SK-N-SH treated with all-trans-retinoic acid at 6 μM for 48 hours (cell line): Measurements from ENCODE around the gene GNAI1.

ENCODE experiments used
- ATAC-seq: fragments of 200-7000 bp; cut with Tn5 transposase; 3 replicates; pipeline ENCODE4 v1.9.1; 2020; ENCODE audit warnings: mild to moderate bottlenecking, moderate library complexity
- ARNTL ChIP-seq: fragments of 450-650 bp; formaldehyde crosslinking; IDR thresholded peaks from 2 replicates; pipeline ENCODE4 v1.5.0; 2020; ENCODE audit warnings: low read depth, mild to moderate bottlenecking, moderate library complexity, borderline replicate concordance
- BACH2 ChIP-seq: fragments of 250-450 bp; sonication (Bioruptor Pico); IDR thresholded peaks from 2 replicates; pipeline ENCODE4 v1.9.0; 2021; ENCODE audit warnings: mild to moderate bottlenecking, borderline replicate concordance
- CSDC2 ChIP-seq: fragments of 250-450 bp; sonication (Bioruptor Pico); IDR thresholded peaks from 2 replicates; pipeline ENCODE4 v1.5.0; 2020; ENCODE audit warnings: mild to moderate bottlenecking, moderate library complexity
- ESRRG ChIP-seq: fragments of 250-450 bp; sonication (Bioruptor Pico); IDR thresholded peaks from 2 replicates; pipeline ENCODE4 v1.6.1; 2021; ENCODE audit warnings: mild to moderate bottlenecking
- ISL1 ChIP-seq: fragments of 250-450 bp; sonication (Bioruptor Pico); IDR thresholded peaks from 2 replicates; pipeline ENCODE4 v2.1.2; 2022; ENCODE audit warnings: mild to moderate bottlenecking, moderate library complexity
- OSR1 ChIP-seq: fragments of 250-450 bp; sonication (Bioruptor Pico); IDR thresholded peaks from 2 replicates; pipeline ENCODE4 v1.8.0; 2022; ENCODE audit warnings: moderate library complexity, mild to moderate bottlenecking, inconsistent platforms
- PPARA ChIP-seq: fragments of 250-450 bp; sonication (Bioruptor Pico); IDR thresholded peaks from 2 replicates; pipeline ENCODE4 v1.5.0; 2020; ENCODE audit warnings: mild to moderate bottlenecking, borderline replicate concordance
- RARB ChIP-seq: fragments of 250-450 bp; sonication (Bioruptor Pico); IDR thresholded peaks from 2 replicates; pipeline ENCODE4 v1.8.0; 2021; ENCODE audit warnings: mild to moderate bottlenecking, moderate library complexity
- SNAI2 ChIP-seq: fragments of 250-450 bp; sonication (Bioruptor Pico); IDR thresholded peaks from 2 replicates; pipeline ENCODE4 v1.5.0; 2020; ENCODE audit warnings: mild to moderate bottlenecking, moderate library complexity
- TCF4 ChIP-seq: fragments of 250-450 bp; sonication (Bioruptor Pico); IDR thresholded peaks from 2 replicates; pipeline ENCODE4 v1.8.0; 2021; ENCODE audit warnings: mild to moderate bottlenecking, moderate library complexity, borderline replicate concordance
- TOX ChIP-seq: fragments of 250-450 bp; sonication (Bioruptor Pico); IDR thresholded peaks from 2 replicates; pipeline ENCODE4 v1.8.0; 2021; ENCODE audit warnings: mild to moderate bottlenecking, moderate library complexity, borderline replicate concordance
- ZC3H10 ChIP-seq: fragments of 250-450 bp; sonication (Bioruptor Pico); IDR thresholded peaks from 2 replicates; pipeline ENCODE4 v1.5.1; 2021; ENCODE audit warnings: mild to moderate bottlenecking, moderate library complexity
- ZFP30 ChIP-seq: fragments of 450-650 bp; formaldehyde crosslinking; IDR thresholded peaks from 2 replicates; pipeline ENCODE4 v1.5.0; 2022; ENCODE audit warnings: mild to moderate bottlenecking, moderate library complexity
- ZNF565 ChIP-seq: fragments of 450-650 bp; formaldehyde crosslinking; conservative IDR thresholded peaks from 2 replicates; pipeline ENCODE4 v1.5.0; 2020; ENCODE audit warnings: low read depth, mild to moderate bottlenecking, moderate library complexity
- ZNF70 ChIP-seq: fragments of 450-650 bp; formaldehyde crosslinking; IDR thresholded peaks from 2 replicates; pipeline ENCODE4 v1.5.0; 2020; ENCODE audit warnings: mild to moderate bottlenecking, moderate library complexity
- TF ChIP-seq, protein P1 (sequence below): fragments of 250-450 bp; sonication (Bioruptor Pico); IDR thresholded peaks from 2 replicates; pipeline ENCODE4 v1.5.0; 2020; ENCODE audit warnings: mild to moderate bottlenecking, moderate library complexity
- TF ChIP-seq, protein P2 (sequence below): fragments of 250-450 bp; sonication (Bioruptor Pico); IDR thresholded peaks from 2 replicates; pipeline ENCODE4 v1.8.0; 2020; ENCODE audit warnings: mild to moderate bottlenecking, moderate library complexity, borderline replicate concordance
- TF ChIP-seq, protein P3 (sequence below): fragments of 250-450 bp; sonication (Bioruptor Pico); IDR thresholded peaks from 2 replicates; pipeline ENCODE4 v1.5.1; 2020; ENCODE audit warnings: low read depth, mild to moderate bottlenecking, moderate library complexity

GNAI1 gene

DNA sequence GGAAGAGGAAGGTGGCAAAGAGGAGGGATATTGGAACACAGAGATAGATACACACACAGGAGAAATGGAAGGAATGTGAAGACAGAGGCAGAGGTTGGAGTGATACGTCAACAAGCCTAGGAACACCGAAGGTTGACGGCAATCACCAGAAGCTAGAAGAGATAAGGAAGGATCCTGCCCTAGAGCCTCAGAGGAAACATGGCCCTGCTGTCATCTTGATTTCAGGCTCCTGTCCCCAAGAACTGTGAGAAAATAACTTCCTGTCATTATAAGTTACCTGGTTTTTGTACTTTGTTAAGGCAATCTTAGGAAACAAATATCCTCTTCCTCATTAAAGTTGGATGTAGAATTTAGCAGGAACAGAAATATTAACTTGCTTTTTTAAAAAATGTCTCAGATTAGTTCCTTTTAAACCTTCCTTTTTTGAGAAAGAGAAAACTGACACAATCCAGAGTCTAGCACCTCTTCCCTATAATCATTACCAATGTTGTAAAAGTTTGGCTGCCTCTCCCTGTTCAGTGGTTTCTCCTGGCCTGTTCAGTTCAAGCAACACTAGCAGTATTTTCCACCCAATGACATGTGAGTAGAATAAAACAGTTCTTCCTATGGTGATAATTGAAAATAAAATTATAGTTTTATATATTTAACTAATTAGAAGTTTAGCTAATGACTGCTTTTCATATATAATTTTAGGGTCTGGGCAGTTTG lies 28.8 kb upstream of the GNAI1 start (continued):
- TF ChIP-seq, protein P1, sequence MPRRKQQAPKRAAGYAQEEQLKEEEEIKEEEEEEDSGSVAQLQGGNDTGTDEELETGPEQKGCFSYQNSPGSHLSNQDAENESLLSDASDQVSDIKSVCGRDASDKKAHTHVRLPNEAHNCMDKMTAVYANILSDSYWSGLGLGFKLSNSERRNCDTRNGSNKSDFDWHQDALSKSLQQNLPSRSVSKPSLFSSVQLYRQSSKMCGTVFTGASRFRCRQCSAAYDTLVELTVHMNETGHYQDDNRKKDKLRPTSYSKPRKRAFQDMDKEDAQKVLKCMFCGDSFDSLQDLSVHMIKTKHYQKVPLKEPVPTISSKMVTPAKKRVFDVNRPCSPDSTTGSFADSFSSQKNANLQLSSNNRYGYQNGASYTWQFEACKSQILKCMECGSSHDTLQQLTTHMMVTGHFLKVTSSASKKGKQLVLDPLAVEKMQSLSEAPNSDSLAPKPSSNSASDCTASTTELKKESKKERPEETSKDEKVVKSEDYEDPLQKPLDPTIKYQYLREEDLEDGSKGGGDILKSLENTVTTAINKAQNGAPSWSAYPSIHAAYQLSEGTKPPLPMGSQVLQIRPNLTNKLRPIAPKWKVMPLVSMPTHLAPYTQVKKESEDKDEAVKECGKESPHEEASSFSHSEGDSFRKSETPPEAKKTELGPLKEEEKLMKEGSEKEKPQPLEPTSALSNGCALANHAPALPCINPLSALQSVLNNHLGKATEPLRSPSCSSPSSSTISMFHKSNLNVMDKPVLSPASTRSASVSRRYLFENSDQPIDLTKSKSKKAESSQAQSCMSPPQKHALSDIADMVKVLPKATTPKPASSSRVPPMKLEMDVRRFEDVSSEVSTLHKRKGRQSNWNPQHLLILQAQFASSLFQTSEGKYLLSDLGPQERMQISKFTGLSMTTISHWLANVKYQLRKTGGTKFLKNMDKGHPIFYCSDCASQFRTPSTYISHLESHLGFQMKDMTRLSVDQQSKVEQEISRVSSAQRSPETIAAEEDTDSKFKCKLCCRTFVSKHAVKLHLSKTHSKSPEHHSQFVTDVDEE (CRISPR knock-in tag): no peak
- no peak for TF ChIP-seq OSR1
- TF ChIP-seq, all 23 proteins: peak for 0

DNA sequence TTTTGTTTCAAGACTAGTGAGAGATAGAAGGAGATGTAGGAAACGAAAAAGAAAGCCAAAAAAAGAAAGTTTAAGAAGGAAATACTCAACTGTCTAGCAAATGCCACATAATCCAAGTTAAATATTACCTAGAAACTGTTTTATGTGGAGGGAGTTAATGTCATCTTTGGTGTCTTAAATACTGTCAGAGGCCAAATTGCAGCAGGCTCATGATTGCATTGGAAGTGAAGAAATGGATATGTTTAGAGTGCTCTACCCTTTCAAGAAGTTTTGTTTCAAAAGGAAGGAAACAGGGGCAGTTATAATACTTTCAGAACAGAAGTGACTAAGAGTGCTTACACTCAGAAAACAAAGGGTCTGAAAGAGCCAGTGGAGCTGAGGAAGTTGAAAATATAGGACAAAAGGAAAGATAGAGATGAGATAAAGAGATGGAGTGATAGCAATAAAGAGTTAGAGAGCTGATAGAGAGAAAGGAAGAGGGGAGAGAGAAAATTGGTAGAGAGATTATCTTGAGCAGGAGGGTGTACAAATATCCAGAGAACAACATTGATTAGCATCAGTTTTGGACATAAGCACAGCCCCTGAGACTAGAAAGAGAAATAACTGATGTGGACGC lies 28.0 kb upstream of the GNAI1 start:
- ATAC-seq: no peak

DNA sequence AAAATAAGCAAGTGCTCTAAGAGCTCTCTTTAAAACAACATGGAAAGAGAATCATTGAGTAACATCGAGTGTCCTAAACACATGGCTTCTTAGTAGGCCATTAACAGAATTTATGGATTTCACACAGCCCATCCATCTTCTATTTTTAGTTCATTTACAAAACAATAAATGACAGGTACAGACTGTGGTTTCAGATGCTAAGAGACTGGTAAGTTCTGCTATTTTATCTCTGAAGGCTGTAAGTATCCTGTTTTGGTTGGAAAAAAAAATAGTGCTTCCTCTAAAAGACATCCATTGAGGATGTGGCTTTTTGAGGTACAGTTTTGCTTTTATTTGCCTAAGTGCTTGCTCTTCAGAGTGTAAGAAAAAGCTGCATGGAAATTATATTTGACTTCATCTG lies 27.4 kb upstream of the GNAI1 start:
- no peak for TF ChIP-seq ZC3H10 (CRISPR knock-in tag)
- no peak for ATAC-seq

More for the DNA sequence above, 28.0 kb upstream of the GNAI1 start:
- no peak for TF ChIP-seq ARNTL (CRISPR knock-in tag)
- TF ChIP-seq RARB (CRISPR knock-in tag): no peak
- no peak for TF ChIP-seq ZNF565
- no peak for TF ChIP-seq TOX (CRISPR knock-in tag)
- no peak for TF ChIP-seq ZNF70 (CRISPR knock-in tag)
- no peak for TF ChIP-seq ESRRG (CRISPR knock-in tag)
- no peak for TF ChIP-seq ISL1 (CRISPR knock-in tag)
- no peak for TF ChIP-seq PPARA (CRISPR knock-in tag)

DNA sequence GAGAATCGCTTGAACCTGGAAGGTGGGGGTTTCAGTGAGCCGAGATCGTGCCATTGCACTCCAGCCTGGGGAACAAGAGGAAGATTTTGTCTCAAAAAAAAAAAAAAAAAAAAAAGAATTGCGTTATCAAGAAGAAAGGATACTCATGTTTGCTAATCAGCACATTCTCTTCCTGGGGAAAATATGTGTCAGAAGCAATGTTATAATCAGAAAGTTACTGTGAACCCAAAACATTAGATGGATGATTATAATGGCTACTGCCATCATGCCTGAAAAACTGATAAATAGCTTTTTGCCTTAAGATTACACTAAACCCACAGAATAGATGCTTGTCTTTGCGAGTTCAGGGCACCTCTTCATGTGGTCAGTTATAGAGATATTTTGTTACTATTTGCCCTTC lies 24.3 kb upstream of the GNAI1 start:
- ATAC-seq: no peak
- TF ChIP-seq ISL1 (CRISPR knock-in tag): no peak
- TF ChIP-seq ZC3H10 (CRISPR knock-in tag): no peak
- no peak for TF ChIP-seq BACH2 (CRISPR knock-in tag)
- TF ChIP-seq, protein P2, sequence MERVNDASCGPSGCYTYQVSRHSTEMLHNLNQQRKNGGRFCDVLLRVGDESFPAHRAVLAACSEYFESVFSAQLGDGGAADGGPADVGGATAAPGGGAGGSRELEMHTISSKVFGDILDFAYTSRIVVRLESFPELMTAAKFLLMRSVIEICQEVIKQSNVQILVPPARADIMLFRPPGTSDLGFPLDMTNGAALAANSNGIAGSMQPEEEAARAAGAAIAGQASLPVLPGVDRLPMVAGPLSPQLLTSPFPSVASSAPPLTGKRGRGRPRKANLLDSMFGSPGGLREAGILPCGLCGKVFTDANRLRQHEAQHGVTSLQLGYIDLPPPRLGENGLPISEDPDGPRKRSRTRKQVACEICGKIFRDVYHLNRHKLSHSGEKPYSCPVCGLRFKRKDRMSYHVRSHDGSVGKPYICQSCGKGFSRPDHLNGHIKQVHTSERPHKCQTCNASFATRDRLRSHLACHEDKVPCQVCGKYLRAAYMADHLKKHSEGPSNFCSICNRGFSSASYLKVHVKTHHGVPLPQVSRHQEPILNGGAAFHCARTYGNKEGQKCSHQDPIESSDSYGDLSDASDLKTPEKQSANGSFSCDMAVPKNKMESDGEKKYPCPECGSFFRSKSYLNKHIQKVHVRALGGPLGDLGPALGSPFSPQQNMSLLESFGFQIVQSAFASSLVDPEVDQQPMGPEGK (CRISPR knock-in tag): no peak
- TF ChIP-seq, protein P1 (CRISPR knock-in tag): no peak
- no peak for TF ChIP-seq OSR1
- no peak for TF ChIP-seq TOX (CRISPR knock-in tag)
- TF ChIP-seq RARB (CRISPR knock-in tag): no peak
- TF ChIP-seq TCF4 (CRISPR knock-in tag): no peak

DNA sequence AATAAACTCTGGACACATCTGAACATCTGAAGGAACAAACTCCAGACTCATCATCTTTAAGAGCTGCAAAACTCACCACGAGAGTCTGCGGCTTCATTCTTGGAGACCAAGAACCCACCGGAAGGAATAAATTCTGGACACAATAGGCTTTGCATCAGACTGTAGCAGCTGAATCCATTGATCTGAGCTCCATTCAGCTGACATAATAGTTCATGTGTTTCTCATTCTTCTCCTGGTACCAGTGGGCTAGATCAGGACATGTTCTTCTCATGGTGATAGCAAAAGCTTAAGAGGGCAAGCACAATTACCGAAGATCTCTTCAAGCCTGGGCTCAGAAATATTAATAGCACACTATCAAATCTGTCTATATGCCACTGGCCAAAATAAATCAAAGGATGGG lies 20.5 kb upstream of the GNAI1 start:
- no peak for ATAC-seq
- TF ChIP-seq CSDC2 (CRISPR knock-in tag) (no peak), BACH2 (CRISPR knock-in tag) (no peak), TOX (CRISPR knock-in tag) (no peak), ARNTL (CRISPR knock-in tag) (no peak), PPARA (CRISPR knock-in tag) (no peak), ESRRG (CRISPR knock-in tag) (no peak), OSR1 (no peak), ZFP30 (CRISPR knock-in tag) (no peak), ZNF70 (CRISPR knock-in tag) (no peak), SNAI2 (CRISPR knock-in tag) (no peak)
- TF ChIP-seq, protein P2 (CRISPR knock-in tag): no peak
- TF ChIP-seq, protein P1 (CRISPR knock-in tag): no peak
- TF ChIP-seq, protein P3, sequence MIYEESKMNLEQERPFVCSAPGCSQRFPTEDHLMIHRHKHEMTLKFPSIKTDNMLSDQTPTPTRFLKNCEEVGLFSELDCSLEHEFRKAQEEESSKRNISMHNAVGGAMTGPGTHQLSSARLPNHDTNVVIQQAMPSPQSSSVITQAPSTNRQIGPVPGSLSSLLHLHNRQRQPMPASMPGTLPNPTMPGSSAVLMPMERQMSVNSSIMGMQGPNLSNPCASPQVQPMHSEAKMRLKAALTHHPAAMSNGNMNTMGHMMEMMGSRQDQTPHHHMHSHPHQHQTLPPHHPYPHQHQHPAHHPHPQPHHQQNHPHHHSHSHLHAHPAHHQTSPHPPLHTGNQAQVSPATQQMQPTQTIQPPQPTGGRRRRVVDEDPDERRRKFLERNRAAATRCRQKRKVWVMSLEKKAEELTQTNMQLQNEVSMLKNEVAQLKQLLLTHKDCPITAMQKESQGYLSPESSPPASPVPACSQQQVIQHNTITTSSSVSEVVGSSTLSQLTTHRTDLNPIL (CRISPR knock-in tag): no peak
